C4-2B (cell line): ENCODE results near the gene TK1.

ENCODE experiments used
- CTCF ChIP-seq: fragments of 450-650 bp; conservative IDR thresholded peaks from 2 replicates; pipeline ENCODE4 v1.5.1; 2017; ENCODE audit warnings: mild to moderate bottlenecking
- ZFX ChIP-seq: fragments of 450-650 bp; IDR thresholded peaks from 2 replicates; pipeline ENCODE4 v1.6.1; 2017

GRCh38 chr17:78184351-78184750 is 2.5 kb downstream of the TK1 start:
- TF ChIP-seq CTCF, result no peak
- no peak for TF ChIP-seq ZFX
